ENCODE measurements around the gene TMEM44.

GRCh38 chr3:194554473-194555123 lies 78.6 kb downstream of the TMEM44 start:
- TF ChIP-seq POLR2A (IDR thresholded peaks at IDR 0.05): no peak
- no peak for TF ChIP-seq CTCF (IDR thresholded peaks at IDR 0.05 in 4 of 5, conservative IDR thresholded peaks at IDR 0.05 in 1 of 5)
